Measurements from ENCODE around the gene HEPACAM.

HEPACAM gene

GRCh38 chr11:124943254-124943616 lies 7.4 kb upstream of the HEPACAM start:
- DNase-seq (ENCODE audit: low read depth, low spot score) = no peak

GRCh38 chr11:124942466-124943253 lies 6.8 kb upstream of the HEPACAM start:
- no peak for DNase-seq (ENCODE audit: low read depth, low spot score)

GRCh38 chr11:124941703-124942102 lies 5.9 kb upstream of the HEPACAM start:
- no peak for DNase-seq (ENCODE audit: low read depth, low spot score)

GRCh38 chr11:124938970-124939369 lies 3.1 kb upstream of the HEPACAM start:
- DNase-seq (ENCODE audit: low read depth, low spot score) = no peak

- no peak for DNase-seq (ENCODE audit: low read depth, low spot score)
These were observed 2.4 kb upstream of the HEPACAM start for GRCh38 chr11:124938206-124938765.

- DNase-seq (ENCODE audit: low read depth, low spot score) = no peak
These were observed 1.6 kb upstream of the HEPACAM start for GRCh38 chr11:124937336-124937935.

GRCh38 chr11:124934862-124935547 lies 842 bp downstream of the HEPACAM start:
- peak; percentile 29 for DNase-seq (ENCODE audit: low read depth, low spot score)

- no peak for DNase-seq (ENCODE audit: low read depth, low spot score)
These were observed 5.0 kb downstream of the HEPACAM start for GRCh38 chr11:124930799-124931198.

- DNase-seq (ENCODE audit: low read depth, low spot score) = no peak
These were observed 6.7 kb downstream of the HEPACAM start for GRCh38 chr11:124928942-124929665.

GRCh38 chr11:124923296-124923695 lies 12.6 kb downstream of the HEPACAM start:
- no peak for DNase-seq (ENCODE audit: low read depth, low spot score)

- no peak for DNase-seq (ENCODE audit: low read depth, low spot score)
These were observed 13.0 kb downstream of the HEPACAM start for GRCh38 chr11:124922831-124923230.

GRCh38 chr11:124920870-124921609 lies 14.8 kb downstream of the HEPACAM start:
- DNase-seq (ENCODE audit: low read depth, low spot score) = peak; percentile 88

GRCh38 chr11:124920356-124920755 lies 15.5 kb downstream of the HEPACAM start:
- no peak for DNase-seq (ENCODE audit: low read depth, low spot score)

- no peak for DNase-seq (ENCODE audit: low read depth, low spot score)
These were observed 15.9 kb downstream of the HEPACAM start for GRCh38 chr11:124919898-124920297.

GRCh38 chr11:124918950-124919349 lies 16.9 kb downstream of the HEPACAM start, which contains the start of gene HEPN1:
HEPN1 (plus strand) TSS chr11:124919250.
- DNase-seq (ENCODE audit: low read depth, low spot score) = no peak

- no peak for DNase-seq (ENCODE audit: low read depth, low spot score)
These were observed 18.7 kb downstream of the HEPACAM start for GRCh38 chr11:124917115-124917637.

GRCh38 chr11:124916370-124916710 lies 19.5 kb downstream of the HEPACAM start:
- no peak for DNase-seq (ENCODE audit: low read depth, low spot score)

- no peak for DNase-seq (ENCODE audit: low read depth, low spot score)
These were observed 20.1 kb downstream of the HEPACAM start for GRCh38 chr11:124915541-124916369.

GRCh38 chr11:124902616-124903015 lies 33.2 kb downstream of the HEPACAM start:
- no peak for DNase-seq (ENCODE audit: low read depth, low spot score)

- peak; percentile 56 for DNase-seq (ENCODE audit: low read depth, low spot score)
These were observed 35.4 kb downstream of the HEPACAM start for GRCh38 chr11:124900464-124900863.

Measured in astrocyte of the hippocampus (primary cell).